HepG2 (cell line): ENCODE measurements around the gene PITPNM2.

Source experiments
- ETV5 ChIP-seq: IDR thresholded peaks from 2 replicates; pipeline ENCODE4 v1.6.1; 2018; ENCODE audit warnings: missing biosample characterization, missing genetic modification reagents, inconsistent platforms, borderline replicate concordance
- GPN1 ChIP-seq: sonication (generic); formaldehyde crosslinking; IDR thresholded peaks from 2 replicates; pipeline ENCODE4 v1.5.1; 2020; ENCODE audit warnings: missing genetic modification reagents, borderline replicate concordance
- ZNF12 ChIP-seq: sonication (generic); formaldehyde crosslinking; IDR thresholded peaks from 2 replicates; pipeline ENCODE4 v1.5.0; 2020; ENCODE audit warnings: missing genetic modification reagents
- ZNF550 ChIP-seq: sonication (generic); formaldehyde crosslinking; IDR thresholded peaks from 2 replicates; pipeline ENCODE4 v1.4.0; 2020; ENCODE audit warnings: mild to moderate bottlenecking, missing genetic modification reagents, borderline replicate concordance
- TF ChIP-seq, protein P1 (sequence below): sonication (generic); formaldehyde crosslinking; IDR thresholded peaks from 2 replicates; pipeline ENCODE4 v1.4.0; 2020; ENCODE audit warnings: missing genetic modification reagents, borderline replicate concordance
- TF ChIP-seq, protein P2 (sequence below): sonication (generic); formaldehyde crosslinking; IDR thresholded peaks from 2 replicates; pipeline ENCODE4 v1.5.0; 2020; ENCODE audit warnings: mild to moderate bottlenecking, missing genetic modification reagents, moderate library complexity
- TF ChIP-seq, protein P3 (sequence below): sonication (generic); formaldehyde crosslinking; IDR thresholded peaks from 2 replicates; pipeline ENCODE4 v1.4.0; 2020; ENCODE audit warnings: missing genetic modification reagents, mild to moderate bottlenecking, borderline replicate concordance
- TF ChIP-seq, protein P4 (sequence below): sonication (generic); formaldehyde crosslinking; IDR thresholded peaks from 2 replicates; pipeline ENCODE4 v1.5.0; 2020; ENCODE audit warnings: missing genetic modification reagents

DNA sequence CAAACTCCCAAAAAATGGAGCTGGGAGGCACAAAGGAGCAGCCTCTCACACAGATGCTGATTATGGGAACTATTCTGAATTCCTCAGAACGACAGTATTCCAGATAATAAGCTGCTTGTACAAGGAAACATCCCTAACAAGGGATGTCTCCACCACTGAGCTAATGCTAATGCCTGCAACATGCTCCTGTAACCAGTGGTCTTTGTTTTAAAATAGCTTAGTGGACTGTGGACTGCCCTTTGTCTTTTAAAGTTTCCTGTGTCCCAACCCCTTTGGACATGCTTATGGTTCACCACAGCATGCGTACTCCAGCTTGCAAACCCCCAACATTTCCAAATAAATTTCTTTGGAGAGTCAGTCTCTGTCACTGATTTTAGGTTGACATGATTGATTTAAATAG lies 16.4 kb upstream of the PITPNM2 start:
- TF ChIP-seq ETV5 (no peak; the same call in 1 of the 2 replicates), ZNF550 (CRISPR knock-in tag) (no peak), ZNF12 (CRISPR knock-in tag) (no peak), GPN1 (CRISPR knock-in tag) (no peak)
- TF ChIP-seq, protein P1, sequence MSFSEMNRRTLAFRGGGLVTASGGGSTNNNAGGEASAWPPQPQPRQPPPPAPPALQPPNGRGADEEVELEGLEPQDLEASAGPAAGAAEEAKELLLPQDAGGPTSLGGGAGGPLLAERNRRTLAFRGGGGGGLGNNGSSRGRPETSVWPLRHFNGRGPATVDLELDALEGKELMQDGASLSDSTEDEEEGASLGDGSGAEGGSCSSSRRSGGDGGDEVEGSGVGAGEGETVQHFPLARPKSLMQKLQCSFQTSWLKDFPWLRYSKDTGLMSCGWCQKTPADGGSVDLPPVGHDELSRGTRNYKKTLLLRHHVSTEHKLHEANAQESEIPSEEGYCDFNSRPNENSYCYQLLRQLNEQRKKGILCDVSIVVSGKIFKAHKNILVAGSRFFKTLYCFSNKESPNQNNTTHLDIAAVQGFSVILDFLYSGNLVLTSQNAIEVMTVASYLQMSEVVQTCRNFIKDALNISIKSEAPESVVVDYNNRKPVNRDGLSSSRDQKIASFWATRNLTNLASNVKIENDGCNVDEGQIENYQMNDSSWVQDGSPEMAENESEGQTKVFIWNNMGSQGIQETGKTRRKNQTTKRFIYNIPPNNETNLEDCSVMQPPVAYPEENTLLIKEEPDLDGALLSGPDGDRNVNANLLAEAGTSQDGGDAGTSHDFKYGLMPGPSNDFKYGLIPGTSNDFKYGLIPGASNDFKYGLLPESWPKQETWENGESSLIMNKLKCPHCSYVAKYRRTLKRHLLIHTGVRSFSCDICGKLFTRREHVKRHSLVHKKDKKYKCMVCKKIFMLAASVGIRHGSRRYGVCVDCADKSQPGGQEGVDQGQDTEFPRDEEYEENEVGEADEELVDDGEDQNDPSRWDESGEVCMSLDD (CRISPR knock-in tag): no peak
- TF ChIP-seq, protein P2, sequence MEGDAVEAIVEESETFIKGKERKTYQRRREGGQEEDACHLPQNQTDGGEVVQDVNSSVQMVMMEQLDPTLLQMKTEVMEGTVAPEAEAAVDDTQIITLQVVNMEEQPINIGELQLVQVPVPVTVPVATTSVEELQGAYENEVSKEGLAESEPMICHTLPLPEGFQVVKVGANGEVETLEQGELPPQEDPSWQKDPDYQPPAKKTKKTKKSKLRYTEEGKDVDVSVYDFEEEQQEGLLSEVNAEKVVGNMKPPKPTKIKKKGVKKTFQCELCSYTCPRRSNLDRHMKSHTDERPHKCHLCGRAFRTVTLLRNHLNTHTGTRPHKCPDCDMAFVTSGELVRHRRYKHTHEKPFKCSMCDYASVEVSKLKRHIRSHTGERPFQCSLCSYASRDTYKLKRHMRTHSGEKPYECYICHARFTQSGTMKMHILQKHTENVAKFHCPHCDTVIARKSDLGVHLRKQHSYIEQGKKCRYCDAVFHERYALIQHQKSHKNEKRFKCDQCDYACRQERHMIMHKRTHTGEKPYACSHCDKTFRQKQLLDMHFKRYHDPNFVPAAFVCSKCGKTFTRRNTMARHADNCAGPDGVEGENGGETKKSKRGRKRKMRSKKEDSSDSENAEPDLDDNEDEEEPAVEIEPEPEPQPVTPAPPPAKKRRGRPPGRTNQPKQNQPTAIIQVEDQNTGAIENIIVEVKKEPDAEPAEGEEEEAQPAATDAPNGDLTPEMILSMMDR: no peak
- TF ChIP-seq, protein P3, sequence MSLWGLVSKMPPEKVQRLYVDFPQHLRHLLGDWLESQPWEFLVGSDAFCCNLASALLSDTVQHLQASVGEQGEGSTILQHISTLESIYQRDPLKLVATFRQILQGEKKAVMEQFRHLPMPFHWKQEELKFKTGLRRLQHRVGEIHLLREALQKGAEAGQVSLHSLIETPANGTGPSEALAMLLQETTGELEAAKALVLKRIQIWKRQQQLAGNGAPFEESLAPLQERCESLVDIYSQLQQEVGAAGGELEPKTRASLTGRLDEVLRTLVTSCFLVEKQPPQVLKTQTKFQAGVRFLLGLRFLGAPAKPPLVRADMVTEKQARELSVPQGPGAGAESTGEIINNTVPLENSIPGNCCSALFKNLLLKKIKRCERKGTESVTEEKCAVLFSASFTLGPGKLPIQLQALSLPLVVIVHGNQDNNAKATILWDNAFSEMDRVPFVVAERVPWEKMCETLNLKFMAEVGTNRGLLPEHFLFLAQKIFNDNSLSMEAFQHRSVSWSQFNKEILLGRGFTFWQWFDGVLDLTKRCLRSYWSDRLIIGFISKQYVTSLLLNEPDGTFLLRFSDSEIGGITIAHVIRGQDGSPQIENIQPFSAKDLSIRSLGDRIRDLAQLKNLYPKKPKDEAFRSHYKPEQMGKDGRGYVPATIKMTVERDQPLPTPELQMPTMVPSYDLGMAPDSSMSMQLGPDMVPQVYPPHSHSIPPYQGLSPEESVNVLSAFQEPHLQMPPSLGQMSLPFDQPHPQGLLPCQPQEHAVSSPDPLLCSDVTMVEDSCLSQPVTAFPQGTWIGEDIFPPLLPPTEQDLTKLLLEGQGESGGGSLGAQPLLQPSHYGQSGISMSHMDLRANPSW (CRISPR knock-in tag): no peak
- TF ChIP-seq, protein P4, sequence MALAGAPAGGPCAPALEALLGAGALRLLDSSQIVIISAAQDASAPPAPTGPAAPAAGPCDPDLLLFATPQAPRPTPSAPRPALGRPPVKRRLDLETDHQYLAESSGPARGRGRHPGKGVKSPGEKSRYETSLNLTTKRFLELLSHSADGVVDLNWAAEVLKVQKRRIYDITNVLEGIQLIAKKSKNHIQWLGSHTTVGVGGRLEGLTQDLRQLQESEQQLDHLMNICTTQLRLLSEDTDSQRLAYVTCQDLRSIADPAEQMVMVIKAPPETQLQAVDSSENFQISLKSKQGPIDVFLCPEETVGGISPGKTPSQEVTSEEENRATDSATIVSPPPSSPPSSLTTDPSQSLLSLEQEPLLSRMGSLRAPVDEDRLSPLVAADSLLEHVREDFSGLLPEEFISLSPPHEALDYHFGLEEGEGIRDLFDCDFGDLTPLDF: no peak
